Liver (tissue), 9 donors: Measurements from ENCODE around the gene PARD3. TPM values are rescaled to one million over a fixed set of nuclear protein-coding genes. Genes with fewer than 3 reads are reported as not detected.

Experiments
- DNase-seq: peaks from one replicate; pipeline ENCODE4 v3.0.0-alpha.2; 2017; ENCODE audit warnings: low spot score
- H3K27ac ChIP-seq, 2 donors: one replicate each; pipeline ENCODE4 v1.7.0; 2013; ENCODE audit warnings: inconsistent platforms in 2 of 2, low read length in 2 of 2, control low read depth in 1 of 2, low read depth in 1 of 2, mild to moderate bottlenecking in 1 of 2
- H3K27me3 ChIP-seq, 4 donors: one replicate each; pipeline versions ENCODE4 v1.6.1 to v1.7.0; 2013; ENCODE audit warnings: low read length in 3 of 4, inconsistent platforms in 1 of 4, mild to moderate bottlenecking in 1 of 4, moderate library complexity in 1 of 4; ENCODE audit not compliant: control insufficient read depth in 4 of 4, insufficient read depth in 4 of 4
- H3K36me3 ChIP-seq, 4 donors: one replicate each; pipeline versions ENCODE4 v1.6.1 to v1.7.0; 2013; ENCODE audit warnings: low read length in 3 of 4, mild to moderate bottlenecking in 3 of 4, low read depth in 1 of 4, moderate library complexity in 1 of 4; ENCODE audit not compliant: control insufficient read depth in 4 of 4, insufficient read depth in 3 of 4
- H3K4me1 ChIP-seq, 4 donors: one replicate each; pipeline versions ENCODE4 v1.6.1 to v1.7.0; 2013; ENCODE audit warnings: low read length in 3 of 4, mild to moderate bottlenecking in 3 of 4, moderate library complexity in 1 of 4; ENCODE audit not compliant: control insufficient read depth in 4 of 4, insufficient read depth in 4 of 4
- H3K4me3 ChIP-seq, 3 donors: one replicate each; pipeline versions ENCODE4 v1.6.1 to v1.7.0; 2013; ENCODE audit warnings: low read length in 3 of 3, control low read depth in 1 of 3, low read depth in 1 of 3, mild to moderate bottlenecking in 1 of 3
- H3K9ac ChIP-seq, 2 donors: one replicate each; pipeline ENCODE4 v1.7.0; 2013; ENCODE audit warnings: low read length in 2 of 2, mild to moderate bottlenecking in 2 of 2, moderate library complexity in 2 of 2, control low read depth in 1 of 2, low read depth in 1 of 2
- H3K9me3 ChIP-seq, 4 donors: one replicate each; pipeline versions ENCODE4 v1.6.1 to v1.7.0; 2013; ENCODE audit warnings: low read length in 3 of 4; ENCODE audit not compliant: control insufficient read depth in 4 of 4
- CTCF ChIP-seq: fragments of 150-350 bp; IDR thresholded peaks from 2 replicates; pipeline ENCODE4 v1.5.1; 2017; ENCODE audit warnings: improper control_type of control experiment, low read depth, low read length; ENCODE audit not compliant: missing input control
- FOXA1 ChIP-seq: IDR thresholded peaks from 2 replicates; pipeline ENCODE4 v1.6.1; 2016; ENCODE audit warnings: antibody characterized with exemption
- FOXA2 ChIP-seq: IDR thresholded peaks from 2 replicates; pipeline ENCODE4 v1.6.1; 2016; ENCODE audit warnings: antibody characterized with exemption
- GABPA ChIP-seq, 2 donors: IDR thresholded peaks in 1 of 2; conservative IDR thresholded peaks in 1 of 2; 2 replicates each; pipeline ENCODE4 v1.6.1; 2016; ENCODE audit warnings: antibody characterized with exemption in 2 of 2, mild to moderate bottlenecking in 1 of 2, moderate library complexity in 1 of 2
- HNF4A ChIP-seq, 2 donors: conservative IDR thresholded peaks; 2 replicates each; pipeline ENCODE4 v1.6.1; 2016; ENCODE audit warnings: antibody characterized with exemption in 2 of 2, mild to moderate bottlenecking in 2 of 2
- HNF4G ChIP-seq: IDR thresholded peaks from 2 replicates; pipeline ENCODE4 v1.6.1; 2016; ENCODE audit warnings: antibody characterized with exemption
- JUND ChIP-seq, 2 donors: IDR thresholded peaks; 2 replicates each; pipeline ENCODE4 v1.6.1; 2016; ENCODE audit warnings: antibody characterized with exemption in 2 of 2
- MAX ChIP-seq: IDR thresholded peaks from 2 replicates; pipeline ENCODE4 v1.6.1; 2016; ENCODE audit warnings: antibody characterized with exemption
- NR2F2 ChIP-seq: IDR thresholded peaks from 2 replicates; pipeline ENCODE4 v1.6.1; 2016; ENCODE audit warnings: antibody characterized with exemption
- RAD21 ChIP-seq, 2 donors: IDR thresholded peaks; 2 replicates each; pipeline ENCODE4 v1.6.1; 2016; ENCODE audit warnings: antibody characterized with exemption in 2 of 2, mild to moderate bottlenecking in 2 of 2
- RXRA ChIP-seq, 2 donors: IDR thresholded peaks; 2 replicates each; pipeline ENCODE4 v1.6.1; 2017 to 2018; ENCODE audit warnings: antibody characterized with exemption in 2 of 2, mild to moderate bottlenecking in 1 of 2
- SP1 ChIP-seq: IDR thresholded peaks from 2 replicates; pipeline ENCODE4 v1.6.1; 2018; ENCODE audit warnings: antibody characterized with exemption, mild to moderate bottlenecking
- TAF1 ChIP-seq: conservative IDR thresholded peaks from 2 replicates; pipeline ENCODE4 v1.6.1; 2016; ENCODE audit warnings: antibody characterized with exemption, mild to moderate bottlenecking
- YY1 ChIP-seq: IDR thresholded peaks from 2 replicates; pipeline ENCODE4 v1.6.1; 2016; ENCODE audit warnings: antibody characterized with exemption, mild to moderate bottlenecking
- ZBTB33 ChIP-seq: IDR thresholded peaks from 2 replicates; pipeline ENCODE4 v1.6.1; 2016; ENCODE audit warnings: antibody characterized with exemption
- WGBS: extraction: QIAGEN DNeasy Blood & Tissue Kit; methylation state at CpG from one replicate; pipeline ENCODE4 v1.1.7; 2013; 5-methylcytosine and 5-hydroxymethylcytosine counted together
- polyA plus RNA-seq, 2 donors: library from polyadenylated mRNA; stranded (reverse) in 1 of 2; unstranded in 1 of 2; fragments of 200-250 nt in 1 of 2; fragments of >200 nt in 1 of 2; fragmentation: Nextera tagmentation in 1 of 2; extraction: Ambion mirVana in 1 of 2; gene quantifications; one replicate each; pipeline versions ENCODE4 v1.2.1 to v1.2.3, GENCODE V29; 2013 to 2015
- total RNA-seq, 2 donors: library from RNA; depleted of rRNA; stranded (reverse); fragments of >200 nt; gene quantifications; one replicate each; pipeline ENCODE4 v1.2.3, GENCODE V29; 2014
- donor health status: healthy.
- donor health status: healthy.
- donor health status: healthy.
- donor health status: healthy.
- donor health status: healthy.

Gene PARD3
- total and polyA plus RNA-seq, 4 donors, result 12.3 to 43.8 (median 13.5) TPM

GRCh38 chr10:34298346-34298818 is 516.7 kb downstream of the PARD3 start:
- peaks cover 0 to 7% (median 6%) of the 10 kb centered on the region in 4 donors for H3K4me1 ChIP-seq
- H3K27me3 ChIP-seq, result no peaks in the 10 kb centered on the region
- H3K27ac ChIP-seq, result no peak overlapping the region
- no peaks in the 10 kb centered on the region for H3K36me3 ChIP-seq
- no peak overlapping the region for H3K9ac ChIP-seq
- no peak overlapping the region for H3K4me3 ChIP-seq
- TF ChIP-seq FOXA1, result no peak
- no peak for TF ChIP-seq RXRA (IDR thresholded peaks at IDR 0.05)
- no peak for TF ChIP-seq JUND (IDR thresholded peaks at IDR 0.05)
- no peaks in the 10 kb centered on the region for H3K9me3 ChIP-seq
- no peak for DNase-seq
- WGBS, result 88% methylated on average over 16 of the region's 16 CpGs

- WGBS, result 63% methylated on average over 6 of the region's 6 CpGs
- no peak for DNase-seq
- H3K27ac ChIP-seq, result no peak overlapping the region
These were observed 517.4 kb downstream of the PARD3 start for GRCh38 chr10:34297541-34298345.

GRCh38 chr10:34295142-34295548 is 520.0 kb downstream of the PARD3 start:
- TF ChIP-seq NR2F2 (peak; percentile 56), RXRA (IDR thresholded peaks at IDR 0.05) (peak in 1 of 2 donors; percentile 52), FOXA1 (no peak)
- no peak overlapping the region for H3K27ac ChIP-seq
- H3K9ac ChIP-seq, result no peak overlapping the region
- DNase-seq, result no peak
- H3K4me1 ChIP-seq, result peaks cover 0 to 10% (median 8%) of the 10 kb centered on the region in 4 donors
- no peak overlapping the region for H3K4me3 ChIP-seq
- no peaks in the 10 kb centered on the region for H3K36me3 ChIP-seq
- H3K9me3 ChIP-seq, result no peaks in the 10 kb centered on the region
- H3K27me3 ChIP-seq, result no peaks in the 10 kb centered on the region
- 84% methylated on average over 6 of the region's 6 CpGs for WGBS

More at GRCh38 chr10:34297541-34298345, 517.4 kb downstream of the PARD3 start:
- Histone ChIP-seq H3K9me3 (no peaks in the 10 kb centered on the region), H3K4me3 (no peak overlapping the region), H3K36me3 (no peaks in the 10 kb centered on the region), H3K4me1 (peaks cover 0 to 7% (median 6%) of the 10 kb centered on the region in 4 donors), H3K9ac (no peak overlapping the region), H3K27me3 (no peaks in the 10 kb centered on the region)
- TF ChIP-seq RXRA (IDR thresholded peaks at IDR 0.05), result peak in 1 of 2 donors; percentile 57
- TF ChIP-seq SP1, result peak; percentile 58
- TF ChIP-seq HNF4A (conservative IDR thresholded peaks at IDR 0.05), result peak; percentile 79 to 89
- TF ChIP-seq RAD21 (IDR thresholded peaks at IDR 0.05), result peak in 1 of 2 donors; percentile 39
- no peak for TF ChIP-seq GABPA (IDR thresholded peaks at IDR 0.05 in 1 of 2, conservative IDR thresholded peaks at IDR 0.05 in 1 of 2)
- no peak for TF ChIP-seq CTCF
- peak in 1 of 2 donors; percentile 8 for TF ChIP-seq JUND (IDR thresholded peaks at IDR 0.05)
- peak; percentile 44 for TF ChIP-seq HNF4G

- DNase-seq, result no peak
- Histone ChIP-seq H3K27me3 (no peaks in the 10 kb centered on the region), H3K4me1 (peaks cover 0 to 10% (median 8%) of the 10 kb centered on the region in 4 donors), H3K27ac (no peak overlapping the region), H3K4me3 (no peak overlapping the region), H3K36me3 (no peaks in the 10 kb centered on the region), H3K9ac (no peak overlapping the region), H3K9me3 (no peaks in the 10 kb centered on the region)
- WGBS, result 90% methylated on average over 5 of the region's 5 CpGs
- TF ChIP-seq CTCF (no peak), GABPA (IDR thresholded peaks at IDR 0.05 in 1 of 2, conservative IDR thresholded peaks at IDR 0.05 in 1 of 2) (no peak), JUND (IDR thresholded peaks at IDR 0.05) (no peak), YY1 (no peak), FOXA2 (no peak), HNF4A (conservative IDR thresholded peaks at IDR 0.05) (no peak), HNF4G (no peak), TAF1 (no peak), ZBTB33 (no peak), SP1 (no peak), RAD21 (IDR thresholded peaks at IDR 0.05) (no peak), FOXA1 (no peak), MAX (no peak), RXRA (IDR thresholded peaks at IDR 0.05) (no peak)
These were observed 521.0 kb downstream of the PARD3 start for GRCh38 chr10:34294137-34294536.
